NCI-H748 (cell line): ENCODE data around the gene SLIT1.

Experiments
- DNase-seq: peaks from one replicate; lab custom pipeline; 2025; ENCODE audit not compliant: unreplicated experiment; lab: John Stamatoyannopoulos, UW

Gene SLIT1

GRCh38 chr10:97117372-97117771 is 68.4 kb downstream of the SLIT1 start:
- DNase-seq, result peak; percentile 29

DNA sequence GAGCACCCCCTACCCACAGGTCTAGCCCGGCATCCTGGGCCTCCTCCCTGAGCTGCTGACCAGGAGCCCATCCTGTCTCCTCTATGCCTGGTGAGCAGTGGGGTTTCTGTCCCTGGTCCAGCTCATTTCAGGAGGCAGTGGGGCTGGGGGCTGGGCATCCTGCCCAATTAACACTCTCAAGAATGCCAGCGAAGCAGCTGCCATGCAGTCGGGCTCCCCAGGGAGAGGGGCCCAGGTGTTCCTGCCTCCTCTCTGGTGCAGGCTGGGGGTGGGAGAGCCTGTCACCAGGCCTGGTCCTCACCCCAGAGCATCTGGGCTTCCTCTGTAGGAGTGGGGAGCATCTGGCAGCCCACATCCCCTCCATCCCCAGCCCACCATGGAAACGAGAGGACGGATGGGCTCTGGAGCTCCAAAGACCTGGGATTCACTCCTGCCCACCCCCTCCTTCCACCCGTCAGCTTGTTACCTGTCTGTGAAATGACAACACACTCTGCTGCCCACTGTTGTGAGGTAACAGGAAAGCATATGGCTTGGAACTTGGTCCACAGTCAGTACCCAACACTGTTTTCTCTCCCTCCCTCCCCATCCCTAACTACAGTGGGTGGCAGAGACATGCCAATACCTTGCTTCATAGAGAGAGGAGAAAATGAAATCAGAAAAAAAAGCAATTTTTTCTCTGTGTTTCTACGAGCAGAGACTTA is 69.1 kb downstream of the SLIT1 start:
- no peak for DNase-seq

DNA sequence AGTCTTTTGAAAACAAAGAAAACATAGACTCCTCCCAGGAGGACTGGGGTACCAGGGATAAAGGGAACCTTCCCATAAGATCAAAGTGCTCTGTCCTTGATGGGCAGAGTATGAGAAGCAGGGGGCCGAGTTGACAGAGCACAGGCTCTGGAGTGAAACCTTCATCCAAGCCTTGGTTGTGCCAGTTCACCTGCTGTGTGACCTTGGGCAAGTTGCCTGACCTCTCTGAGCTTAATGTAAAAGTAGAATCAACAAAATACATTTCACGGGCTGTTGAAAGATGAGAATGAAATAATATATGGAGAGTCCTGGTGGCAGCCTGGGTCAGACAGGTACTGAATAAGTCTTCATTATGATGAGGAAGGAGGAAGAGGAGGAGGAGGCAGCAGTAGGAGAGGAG is 69.9 kb downstream of the SLIT1 start:
- no peak for DNase-seq

DNA sequence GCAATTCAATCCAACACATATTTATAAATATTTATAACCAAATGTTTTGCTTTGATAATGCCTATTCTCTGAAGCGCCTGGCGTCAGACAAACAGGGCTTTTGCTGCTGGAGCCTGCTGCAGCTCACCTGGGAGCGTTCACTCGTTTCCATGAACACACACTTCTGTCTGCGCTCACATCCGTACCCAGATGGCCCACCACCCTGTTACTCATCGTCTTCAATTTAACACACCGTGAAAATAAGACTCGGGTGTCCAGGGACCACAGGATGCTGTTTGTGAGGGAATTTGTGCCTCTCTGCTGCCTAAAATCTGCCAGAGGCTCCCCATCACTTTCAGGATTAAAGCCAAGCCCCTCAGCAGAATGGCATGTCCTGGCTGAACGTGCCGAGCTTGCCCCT is 74.1 kb downstream of the SLIT1 start:
- DNase-seq, result no peak

DNA sequence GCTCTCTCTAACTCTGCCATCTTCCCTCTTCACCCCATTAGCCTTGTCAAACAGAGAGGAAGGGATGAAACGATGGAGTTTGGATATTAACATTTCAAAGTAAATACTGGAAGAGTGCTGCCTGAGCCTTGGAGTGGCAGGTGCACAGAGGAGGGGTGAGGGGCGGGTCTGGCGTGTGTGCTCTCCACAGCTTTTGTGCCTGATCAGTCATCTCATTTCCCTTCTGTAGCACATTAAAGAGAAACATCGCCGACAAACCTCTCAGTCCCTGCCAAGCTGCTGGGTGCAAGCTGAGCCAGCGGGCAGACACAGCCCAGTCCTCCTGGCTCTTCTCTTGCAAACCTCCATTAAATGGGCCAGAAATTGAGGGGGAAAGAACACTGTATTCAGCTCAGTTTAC is 76.2 kb downstream of the SLIT1 start:
- DNase-seq, result peak; percentile 79

GRCh38 chr10:97107551-97107950 is 78.2 kb downstream of the SLIT1 start:
- DNase-seq, result no peak

DNA sequence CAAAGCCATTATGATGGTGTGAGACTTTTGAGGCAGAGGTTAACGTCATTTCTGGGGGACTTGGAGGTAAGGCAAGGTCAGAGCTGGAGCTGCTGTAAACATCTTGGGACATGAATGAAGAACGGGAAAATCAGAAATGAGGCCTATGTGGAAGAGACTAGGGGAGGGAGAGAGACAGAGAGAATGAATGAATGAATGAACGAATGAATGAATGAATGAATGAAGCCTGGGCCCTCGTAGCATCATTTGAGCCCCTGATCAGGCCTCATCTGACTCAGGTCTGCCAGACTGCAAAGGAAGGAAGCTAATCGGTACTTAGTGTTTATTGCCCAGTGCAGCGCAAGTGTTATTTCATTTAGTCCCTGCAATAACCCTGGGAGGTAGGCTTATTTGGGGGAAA is 79.6 kb downstream of the SLIT1 start:
- no peak for DNase-seq

- no peak for DNase-seq
Observed at GRCh38 chr10:97105303-97105702, 80.5 kb downstream of the SLIT1 start.

- no peak for DNase-seq
Observed at GRCh38 chr10:97103316-97104080, 82.3 kb downstream of the SLIT1 start.

DNA sequence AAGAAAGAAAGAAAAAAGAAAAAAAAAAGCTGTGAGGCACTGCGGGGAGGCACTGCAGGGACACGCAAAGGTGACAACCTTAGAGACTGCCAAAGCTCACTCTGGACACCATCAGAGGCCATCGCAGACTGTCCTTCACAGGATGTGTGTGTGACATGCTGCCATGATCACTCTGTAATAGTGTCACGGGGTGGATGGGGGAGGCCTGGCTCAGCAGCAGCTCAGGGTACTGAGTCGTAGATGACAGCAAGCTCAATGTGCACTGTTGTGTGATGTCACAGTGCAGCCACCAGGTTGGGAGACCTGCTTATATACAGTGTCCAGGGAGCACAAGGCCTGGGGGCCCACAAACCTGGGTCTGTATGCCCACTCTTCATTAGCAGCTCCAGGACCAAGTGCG is 83.3 kb downstream of the SLIT1 start:
- DNase-seq, result no peak

- DNase-seq, result no peak
Observed at GRCh38 chr10:97101166-97101940, 84.4 kb downstream of the SLIT1 start.

GRCh38 chr10:97100657-97101056 is 85.1 kb downstream of the SLIT1 start:
- DNase-seq, result no peak

- DNase-seq, result no peak
Observed at GRCh38 chr10:97099868-97100267, 85.9 kb downstream of the SLIT1 start.

DNA sequence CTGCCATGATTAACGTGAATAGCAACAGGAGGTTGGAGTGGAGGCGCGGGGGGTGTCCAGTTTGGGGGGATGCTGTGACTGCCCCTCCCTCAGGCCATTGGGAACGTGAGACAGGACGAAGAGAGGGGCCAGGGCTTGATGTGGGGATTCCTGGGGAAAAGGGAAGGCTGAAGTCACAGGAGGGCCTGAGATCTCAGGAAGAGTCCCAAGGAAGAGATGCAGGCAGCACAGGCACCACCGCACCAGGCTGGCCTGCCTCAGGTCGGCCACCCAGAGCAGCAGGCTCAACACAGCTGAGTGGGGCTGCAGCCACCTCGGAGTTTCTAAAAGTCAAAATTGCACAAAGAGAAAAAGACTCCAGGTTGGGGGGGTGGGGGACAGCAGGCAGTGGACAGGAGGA is 86.7 kb downstream of the SLIT1 start:
- no peak for DNase-seq

- DNase-seq, result no peak
Observed at GRCh38 chr10:97097084-97097433, 88.7 kb downstream of the SLIT1 start.

DNA sequence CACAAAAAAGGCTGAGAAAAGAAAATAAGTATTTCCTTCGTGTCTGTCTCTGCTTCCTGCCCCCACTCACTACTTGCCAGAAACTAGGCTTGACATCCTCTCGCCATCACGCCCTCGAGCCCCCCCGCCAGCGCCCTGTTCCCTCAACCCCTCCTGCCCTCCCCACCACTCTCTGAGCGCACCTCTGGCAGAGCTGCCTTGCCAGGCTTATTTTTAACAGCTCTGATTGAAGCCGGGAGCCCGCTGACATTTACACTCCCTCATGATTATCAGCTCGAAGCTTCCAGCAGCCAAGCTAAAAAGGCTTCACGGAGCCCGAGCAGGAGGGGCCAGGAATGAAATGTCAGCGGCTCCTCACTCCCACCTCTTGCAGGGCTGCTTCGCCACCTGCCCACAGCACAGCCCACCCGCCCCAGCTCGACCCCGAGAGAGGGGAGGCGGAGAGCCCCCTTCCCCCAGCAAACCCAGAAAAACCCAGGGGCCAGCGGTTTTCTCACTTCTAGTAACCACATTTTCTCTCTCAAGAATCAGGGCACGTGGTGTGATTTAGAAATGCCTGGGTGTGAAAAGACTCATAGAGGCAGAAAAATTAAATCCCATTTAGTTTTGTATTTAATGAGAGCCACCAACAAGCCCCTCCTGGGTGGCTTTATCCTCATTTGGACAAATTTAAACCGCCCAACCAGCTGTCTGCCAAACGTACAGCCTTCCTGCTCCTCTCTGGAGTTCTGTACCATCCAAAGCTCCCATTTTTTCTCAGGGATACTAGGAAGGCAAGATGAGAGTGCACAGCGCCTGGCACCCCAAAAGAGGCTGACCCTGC is 89.3 kb downstream of the SLIT1 start:
- DNase-seq, result peak; percentile 4

GRCh38 chr10:97095701-97096260 is 90.0 kb downstream of the SLIT1 start:
- DNase-seq, result no peak

DNA sequence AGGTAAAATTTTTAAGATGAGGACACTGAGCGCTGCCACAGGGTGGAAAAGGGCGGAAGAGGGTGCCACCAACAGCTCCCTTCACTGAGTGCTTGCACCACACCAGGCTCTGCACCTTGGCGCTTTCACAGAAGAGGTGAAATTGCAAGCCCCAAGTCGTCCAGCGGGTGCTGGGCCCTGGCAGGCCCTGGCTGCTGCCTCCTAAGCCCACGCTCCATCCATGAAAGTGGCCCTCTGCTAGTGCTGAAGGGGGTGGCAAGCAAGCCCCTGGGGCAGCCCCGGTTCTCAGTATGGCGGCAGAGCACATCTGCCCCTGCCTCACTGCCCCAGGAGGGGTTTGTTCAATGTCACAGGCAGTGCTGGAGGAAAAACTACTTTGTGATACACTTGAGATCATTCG is 95.1 kb downstream of the SLIT1 start:
- no peak for DNase-seq

DNA sequence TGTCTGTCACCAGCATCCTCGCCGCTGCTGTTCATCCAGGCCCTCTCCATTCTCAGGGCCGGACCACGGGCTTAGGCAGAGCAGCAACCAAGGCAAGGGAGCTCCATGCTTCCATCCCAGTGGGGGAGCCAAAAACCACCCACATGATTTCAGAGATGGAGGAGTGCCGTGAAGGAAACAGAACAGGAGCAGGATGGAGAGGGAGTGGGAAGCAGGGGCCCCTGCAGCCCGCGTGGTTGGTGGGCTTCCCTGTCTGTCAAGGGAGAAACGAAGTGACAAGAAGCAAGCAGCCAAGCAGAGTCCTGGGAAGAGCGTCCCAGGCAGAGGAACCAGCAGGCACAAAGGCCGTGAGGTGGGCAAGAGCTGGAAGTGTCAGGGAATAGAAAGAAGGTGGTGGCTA is 95.7 kb downstream of the SLIT1 start:
- DNase-seq, result no peak

DNA sequence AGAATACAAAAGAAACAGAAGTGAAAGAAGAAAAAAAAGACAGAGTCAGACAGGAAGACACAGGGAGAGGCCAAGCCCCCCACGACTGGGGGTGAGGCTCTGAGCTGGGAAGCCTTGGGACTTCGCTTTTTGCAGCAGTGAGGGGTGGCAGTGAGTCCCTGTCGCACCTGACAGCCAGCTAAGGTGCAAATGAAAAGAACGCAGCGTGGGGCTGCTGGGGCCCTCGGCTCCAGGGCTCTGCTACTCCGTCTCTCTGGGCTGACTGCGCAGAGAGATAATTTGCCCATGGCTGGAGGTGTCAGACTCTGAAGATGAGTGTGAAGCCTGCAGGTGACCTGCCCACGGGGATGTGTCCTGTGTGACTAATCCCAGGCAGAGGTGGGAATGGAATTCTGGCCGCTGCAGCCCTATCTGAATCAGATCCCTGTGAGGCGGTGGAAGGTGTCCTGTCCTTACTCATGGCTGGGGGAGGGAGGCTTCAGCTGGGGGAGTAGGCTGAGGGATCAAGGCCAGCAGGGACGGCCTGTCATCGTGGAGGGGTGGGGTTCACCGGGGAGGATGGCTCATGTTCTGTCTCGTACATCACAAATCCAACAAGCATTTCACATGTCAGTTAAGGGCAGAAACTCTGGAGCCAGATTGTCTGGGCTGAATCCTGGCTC is 96.4 kb downstream of the SLIT1 start:
- DNase-seq, result no peak
